Right hindlimb (tissue), 1 donor: ENCODE data around the gene KMT2C.
"Not testable (repeated sequence)": the region's sequence is repeated elsewhere in the genome, so short reads cannot be mapped to it uniquely, and the experiment has no call there.

Experiments used
- DNase-seq: peaks from one replicate; pipeline ENCODE4 v3.0.0-alpha.2; 2018

The KMT2C gene

DNA sequence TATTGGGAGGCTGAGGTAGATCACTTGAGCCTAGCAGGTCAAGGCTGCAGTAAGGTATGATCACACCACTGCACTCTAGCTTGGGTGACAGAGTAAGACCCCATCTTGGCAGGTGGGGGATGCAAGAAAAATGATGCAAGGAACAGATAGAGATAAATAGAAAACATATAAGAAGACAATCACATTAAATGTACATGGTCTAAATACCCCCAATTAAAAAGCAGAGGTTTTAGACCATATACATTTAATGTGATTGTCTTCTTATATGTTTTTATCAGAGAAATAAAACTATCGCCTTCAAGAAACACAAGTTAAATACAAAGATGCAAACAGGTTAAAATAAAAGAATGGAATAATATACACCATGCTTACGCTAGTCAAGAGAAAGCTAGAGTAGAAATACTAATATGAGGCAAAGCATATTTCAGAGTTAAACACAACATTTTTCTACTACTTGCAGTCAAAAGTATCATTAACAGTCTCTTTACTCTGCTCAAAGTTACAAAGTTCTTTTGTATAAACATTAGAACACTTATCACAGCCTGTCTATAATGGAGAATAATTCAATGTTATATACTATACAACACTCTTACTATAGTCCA, 136.2 kb downstream of the KMT2C start:
- DNase-seq: not testable (repeated sequence)

DNA sequence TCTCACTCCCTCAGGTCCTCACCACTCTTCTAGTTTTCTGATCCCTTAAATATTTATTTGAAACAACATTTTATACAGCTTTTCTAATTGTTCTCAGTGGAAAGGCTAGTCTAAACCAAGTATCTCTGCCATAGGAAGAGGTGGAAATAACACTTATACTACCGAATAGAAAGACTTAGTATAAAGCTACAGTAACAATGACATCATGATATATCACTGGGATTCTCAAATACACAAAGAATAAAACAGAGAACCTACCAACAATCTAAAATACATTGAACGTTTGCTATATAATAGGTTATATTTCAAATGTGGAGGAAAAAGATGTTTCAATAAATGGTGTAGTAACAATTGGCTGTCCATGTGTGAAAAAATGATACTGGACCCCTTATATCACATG, 142.9 kb downstream of the KMT2C start:
- no peak for DNase-seq

DNA sequence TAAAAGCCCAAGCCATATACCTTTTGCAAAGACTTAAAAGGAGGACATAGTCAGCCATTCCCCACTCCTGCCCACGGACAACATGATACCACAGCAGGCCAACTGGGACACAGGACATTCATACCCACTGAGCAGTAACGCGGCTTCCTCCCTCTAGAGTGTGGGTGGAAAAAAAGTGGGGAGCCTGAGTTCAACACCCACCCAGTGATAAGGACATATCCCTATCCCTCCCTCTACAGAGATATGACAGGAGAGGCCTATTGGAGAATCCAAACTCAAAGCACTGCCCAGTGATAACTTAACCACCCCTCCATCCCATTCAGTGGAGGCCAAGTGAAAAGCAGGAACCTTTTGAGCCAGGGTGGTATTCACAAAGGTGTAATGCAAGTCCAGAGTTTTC, 148.8 kb downstream of the KMT2C start:
- not testable (repeated sequence) for DNase-seq

DNA sequence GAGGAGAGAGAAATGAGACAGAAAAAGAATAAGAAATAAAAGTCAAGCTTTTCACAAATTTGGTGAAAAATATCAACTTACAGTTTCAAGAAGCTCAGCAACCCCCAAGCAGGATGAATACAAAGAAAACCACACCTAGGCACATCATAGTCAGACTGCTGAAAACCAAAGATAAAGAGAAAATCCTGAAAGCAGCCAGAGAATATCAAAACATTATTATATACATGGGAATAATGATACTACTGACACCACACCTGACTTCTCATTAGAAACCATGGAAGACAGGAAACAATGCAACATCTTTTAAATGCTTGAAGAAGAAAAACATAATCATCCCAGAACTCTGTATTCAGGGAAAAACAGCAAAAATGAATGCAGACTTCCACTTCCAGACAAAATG, 149.6 kb downstream of the KMT2C start:
- not testable (repeated sequence) for DNase-seq

- not testable (repeated sequence) for DNase-seq
These were observed 150.8 kb downstream of the KMT2C start for GRCh38 chr7:152284998-152285397.

GRCh38 chr7:152277687-152278086, 158.1 kb downstream of the KMT2C start:
- not testable (repeated sequence) for DNase-seq

DNA sequence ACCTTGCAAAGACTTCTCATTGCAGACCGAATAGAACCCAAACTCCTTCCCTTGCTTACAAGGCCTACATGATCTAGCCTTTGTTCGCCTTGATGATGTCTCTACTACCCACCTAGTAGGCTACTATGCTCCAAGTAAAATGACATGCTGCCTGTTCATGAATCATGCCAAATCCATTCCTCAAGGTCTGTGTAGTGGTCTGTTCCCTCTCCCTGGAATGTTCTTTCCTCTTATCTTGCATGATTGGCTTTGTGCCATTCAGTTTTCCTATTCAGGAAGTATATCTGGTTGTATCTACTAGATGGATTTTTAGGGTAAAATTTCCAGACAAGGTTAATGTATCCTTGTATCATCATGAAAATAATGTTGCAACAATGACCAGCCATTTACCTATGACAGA, 165.4 kb downstream of the KMT2C start:
- not testable (repeated sequence) for DNase-seq

DNA sequence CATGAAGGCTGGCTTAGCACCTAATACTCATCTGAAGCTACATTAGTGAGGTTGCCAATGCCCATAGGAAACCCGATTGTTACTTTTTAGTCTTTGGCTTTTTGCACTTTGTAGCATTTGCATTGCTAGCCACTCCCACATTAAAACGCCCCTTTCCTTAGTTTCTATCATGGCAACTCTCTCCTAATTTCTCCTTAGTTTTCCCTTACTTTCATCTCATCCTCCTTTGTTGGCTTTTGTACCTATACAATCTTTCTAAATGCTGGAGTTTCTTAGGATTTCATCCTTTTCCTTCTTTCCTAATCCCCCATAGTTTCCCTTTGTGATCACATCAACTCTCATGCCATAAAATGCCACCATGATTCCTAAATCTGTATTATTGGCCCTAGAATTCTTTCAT, 168.9 kb downstream of the KMT2C start:
- not testable (repeated sequence) for DNase-seq

- DNase-seq: not testable (repeated sequence)
These were observed 170.9 kb downstream of the KMT2C start for GRCh38 chr7:152264915-152265314.

- not testable (repeated sequence) for DNase-seq
These were observed 173.7 kb downstream of the KMT2C start for GRCh38 chr7:152262146-152262545.

DNA sequence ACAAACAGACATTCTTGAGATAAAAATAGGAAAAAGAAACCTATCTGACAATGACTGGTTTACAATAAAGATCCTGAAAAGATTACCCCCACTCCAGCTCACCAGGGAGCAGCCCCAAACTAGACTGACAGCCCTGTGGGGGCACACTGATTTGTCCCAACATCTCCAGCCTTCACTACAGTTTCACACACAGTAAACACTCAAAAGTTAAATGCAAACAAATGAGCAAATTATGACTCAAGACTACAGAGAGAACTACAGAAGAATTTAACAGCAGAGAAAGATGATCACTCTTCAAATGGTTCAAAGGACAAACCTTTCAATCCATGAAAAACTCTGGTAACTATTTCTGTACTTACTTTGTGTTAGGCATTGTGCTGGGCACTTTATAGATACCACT, 176.2 kb downstream of the KMT2C start:
- DNase-seq: not testable (repeated sequence)

DNA sequence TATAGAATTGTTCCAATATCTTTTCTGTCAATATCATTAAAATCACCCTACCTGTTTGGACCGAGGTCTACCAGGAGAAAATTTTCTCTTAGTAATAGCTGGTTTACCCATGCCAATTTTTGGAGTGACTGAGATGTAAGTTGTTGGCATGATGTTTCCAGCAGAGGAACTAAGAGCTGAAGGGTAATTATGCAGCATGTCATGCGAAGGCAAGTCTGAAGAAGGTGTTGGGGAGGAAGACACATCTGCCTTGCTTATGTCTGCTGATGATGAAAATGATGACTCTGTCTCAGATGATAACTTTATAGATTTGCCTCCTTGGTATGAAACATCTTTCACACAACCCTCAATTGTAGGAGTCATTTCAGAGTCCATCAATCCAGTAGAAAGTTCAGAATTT, 188.0 kb downstream of the KMT2C start:
- not testable (repeated sequence) for DNase-seq

DNA sequence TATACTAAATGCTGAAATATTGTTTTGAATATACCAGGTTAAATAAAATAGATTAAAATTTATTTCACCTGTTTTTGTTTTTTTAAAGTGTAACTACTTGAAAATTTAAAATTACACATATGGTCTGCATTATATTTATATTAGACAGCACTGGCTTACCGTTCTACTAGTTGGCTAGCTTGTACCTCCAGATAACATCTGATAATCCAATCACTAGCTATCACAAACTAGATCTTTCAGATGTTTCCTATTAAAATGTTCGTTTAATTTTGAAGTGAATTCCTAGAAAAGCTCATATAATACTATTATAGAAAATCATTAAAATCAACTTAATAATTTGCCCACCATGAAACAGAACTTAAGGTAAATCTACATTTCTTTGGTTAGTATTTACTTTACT, 190.4 kb downstream of the KMT2C start:
- not testable (repeated sequence) for DNase-seq

DNA sequence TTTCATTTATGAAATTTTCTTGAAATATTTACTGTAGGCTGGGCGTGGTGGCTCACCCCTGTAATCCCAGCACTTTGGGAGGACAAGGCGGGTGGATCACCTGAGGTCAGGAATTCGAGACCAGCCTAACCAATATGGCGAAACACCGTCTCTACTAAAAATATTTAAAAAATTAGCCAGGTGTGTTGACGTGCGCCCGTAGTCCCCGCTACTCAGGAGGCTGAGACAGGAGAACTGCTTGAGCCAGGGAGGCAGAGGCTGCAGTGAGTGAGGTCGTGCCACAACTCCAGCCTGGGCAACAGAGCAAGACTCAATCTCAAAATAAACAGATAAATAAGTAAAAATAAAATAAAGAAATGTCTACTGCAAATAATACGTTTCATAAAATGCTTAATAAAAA, 192.3 kb downstream of the KMT2C start:
- DNase-seq: not testable (repeated sequence)

- not testable (repeated sequence) for DNase-seq
These were observed 194.5 kb downstream of the KMT2C start for GRCh38 chr7:152241301-152241700.

DNA sequence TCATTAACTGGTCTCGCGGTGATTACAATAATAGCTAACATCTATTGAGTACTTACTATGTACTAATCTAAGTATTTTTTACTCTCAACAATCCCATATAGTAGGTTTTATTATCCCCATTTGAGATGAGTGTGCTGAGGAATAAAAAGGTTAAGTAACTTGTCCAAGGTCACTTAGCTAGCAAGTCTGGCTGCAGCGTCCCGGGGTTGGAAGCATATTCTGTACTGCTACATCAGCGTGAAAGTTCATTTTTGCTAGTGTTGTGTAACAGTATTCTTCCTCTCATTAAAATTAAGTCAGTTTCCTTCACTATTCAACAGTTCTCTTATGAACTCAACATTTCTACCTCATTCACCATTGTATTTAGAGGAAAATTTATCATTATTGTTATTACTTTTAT, 199.5 kb downstream of the KMT2C start:
- DNase-seq: not testable (repeated sequence)

GRCh38 chr7:152234421-152234820, 201.4 kb downstream of the KMT2C start:
- DNase-seq: not testable (repeated sequence)

DNA sequence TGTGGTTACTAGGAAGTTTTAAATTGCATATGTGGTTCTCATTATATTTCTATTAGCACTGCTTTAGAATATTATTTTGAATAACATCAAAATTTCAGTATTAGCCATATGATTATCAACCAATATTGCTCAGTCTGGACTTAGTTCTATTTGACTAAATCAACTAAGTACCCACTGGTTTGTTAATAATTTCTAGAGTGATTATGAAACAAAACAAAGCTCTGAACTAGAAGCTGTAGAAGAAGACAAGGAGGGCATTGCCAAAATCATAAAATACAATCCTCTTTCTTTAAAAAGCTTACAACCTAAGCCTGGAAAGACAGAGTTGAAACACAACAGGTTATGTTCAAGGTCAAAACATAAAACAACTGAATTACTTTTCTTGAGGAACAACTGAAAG, 204.7 kb downstream of the KMT2C start:
- DNase-seq: no peak

GRCh38 chr7:152219556-152219955, 216.2 kb downstream of the KMT2C start:
- not testable (repeated sequence) for DNase-seq

DNA sequence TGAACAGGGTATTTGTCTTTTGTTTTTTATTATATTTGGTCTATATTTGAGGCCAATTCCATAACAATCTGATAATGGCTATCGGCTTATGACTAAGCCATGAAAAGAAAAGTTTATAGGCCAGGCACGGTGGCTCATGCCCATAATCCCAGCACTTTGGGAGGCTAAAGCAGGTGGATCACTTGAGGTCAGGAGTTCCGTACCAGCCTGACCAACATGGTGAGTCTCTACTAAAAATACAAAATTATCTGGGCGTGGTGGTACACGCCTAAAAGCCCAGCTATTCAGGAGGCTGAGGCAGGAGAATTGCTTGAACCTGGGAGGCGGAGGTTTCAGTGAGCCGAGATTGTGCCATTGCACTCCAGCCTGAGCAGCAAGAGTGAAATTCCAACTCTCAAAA, 227.0 kb downstream of the KMT2C start:
- not testable (repeated sequence) for DNase-seq

DNA sequence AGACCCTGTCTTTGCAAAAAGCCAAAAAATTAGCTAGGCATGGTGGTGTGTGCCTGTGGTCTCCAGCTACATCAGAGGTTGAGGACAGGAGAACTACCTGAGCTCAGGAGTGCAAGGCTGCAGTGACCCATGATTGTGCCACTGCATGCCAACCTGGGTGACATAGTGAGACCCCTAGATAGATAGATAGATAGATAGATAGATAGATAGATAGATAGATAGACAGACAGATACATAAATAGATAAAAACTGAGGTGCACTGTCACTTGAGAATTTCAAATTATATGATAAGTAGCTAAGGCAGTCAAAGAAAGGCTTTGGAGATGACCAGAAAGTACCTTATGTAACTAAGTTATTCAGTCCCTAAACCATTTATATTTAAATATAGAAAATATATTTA, 231.4 kb downstream of the KMT2C start:
- not testable (repeated sequence) for DNase-seq

- DNase-seq: no peak
These were observed 232.7 kb downstream of the KMT2C start for GRCh38 chr7:152203095-152203494.

GRCh38 chr7:152202056-152202455, 233.7 kb downstream of the KMT2C start:
- no peak for DNase-seq

DNA sequence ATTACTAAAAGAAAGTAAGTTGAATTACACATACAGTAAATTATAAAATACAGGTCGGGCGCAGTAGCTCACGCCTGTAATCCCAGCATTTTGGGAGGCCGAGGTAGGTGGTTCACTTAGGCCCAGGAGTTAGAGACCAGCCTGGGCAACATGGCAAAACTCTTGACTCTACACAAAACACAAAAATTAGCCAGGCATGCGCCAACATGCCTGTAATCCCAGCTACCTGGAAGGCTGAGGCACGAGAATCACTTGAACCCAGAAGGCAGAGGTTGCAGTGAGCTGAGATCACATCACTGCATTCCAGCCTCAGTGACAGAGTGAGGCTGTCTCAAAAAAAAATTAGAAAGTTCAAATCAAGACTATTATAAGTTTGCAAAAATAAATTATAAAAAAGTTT, 235.4 kb downstream of the KMT2C start:
- no peak for DNase-seq

- DNase-seq: no peak
These were observed 239.4 kb downstream of the KMT2C start for GRCh38 chr7:152196391-152196790.
